ENCODE results near the gene CPEB3.
A peak's percentile ranks its signal among the peaks of the same experiment; 100 is the strongest.
"Not testable (repeated sequence)": the region's sequence is repeated elsewhere in the genome, so short reads cannot be mapped to it uniquely, and the experiment has no call there.

The CPEB3 gene

DNA sequence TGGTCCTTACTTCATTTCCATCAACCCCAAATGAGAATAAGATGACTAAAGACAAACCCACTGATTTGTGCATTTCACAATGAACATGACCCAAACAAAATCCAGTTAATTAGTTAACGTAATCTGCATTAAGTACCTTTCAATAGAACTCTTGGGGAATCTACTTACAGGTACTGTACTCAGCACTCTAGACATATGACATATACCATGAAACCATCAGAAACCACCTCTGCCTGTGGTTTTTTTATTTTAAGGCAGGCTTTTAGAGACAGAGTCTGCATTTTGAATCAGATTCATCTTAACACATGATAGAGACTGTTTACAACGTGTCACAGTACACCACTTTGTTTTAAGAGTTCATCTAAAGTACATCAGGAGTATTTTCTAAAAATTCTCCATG lies 198.9 kb downstream of the CPEB3 start:
- no peak for DNase-seq

DNA sequence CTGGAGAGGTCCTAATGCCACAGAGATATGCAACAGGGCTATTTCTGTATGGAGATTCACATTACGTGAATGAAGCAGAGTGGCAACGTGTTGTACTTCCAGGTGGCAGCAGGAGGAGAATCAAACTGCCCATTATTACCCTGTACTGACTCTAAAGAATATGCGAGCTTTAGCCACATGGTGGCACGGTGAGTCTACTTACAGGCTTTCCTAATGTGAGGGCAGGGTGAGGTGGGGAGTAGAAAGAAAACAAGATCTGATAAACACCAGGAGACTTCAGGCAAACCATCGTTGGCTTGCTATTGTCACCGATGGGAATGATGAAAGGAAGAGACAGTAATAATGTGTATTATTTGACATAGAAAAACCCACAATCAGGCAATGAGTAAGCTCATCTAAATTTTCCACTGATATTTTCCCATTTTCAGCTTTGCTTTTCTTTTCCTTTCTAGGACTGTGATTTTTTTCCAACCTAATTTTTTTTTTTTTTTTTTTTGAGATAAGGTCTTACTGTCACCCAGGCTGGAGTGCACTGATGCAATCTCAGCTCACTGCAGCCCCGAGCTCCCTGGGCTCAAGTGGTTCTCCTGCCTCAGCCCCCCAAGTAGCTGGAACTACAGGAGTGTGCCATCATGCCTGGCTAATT lies 203.0 kb downstream of the CPEB3 start:
- DNase-seq = peak; percentile 37

DNA sequence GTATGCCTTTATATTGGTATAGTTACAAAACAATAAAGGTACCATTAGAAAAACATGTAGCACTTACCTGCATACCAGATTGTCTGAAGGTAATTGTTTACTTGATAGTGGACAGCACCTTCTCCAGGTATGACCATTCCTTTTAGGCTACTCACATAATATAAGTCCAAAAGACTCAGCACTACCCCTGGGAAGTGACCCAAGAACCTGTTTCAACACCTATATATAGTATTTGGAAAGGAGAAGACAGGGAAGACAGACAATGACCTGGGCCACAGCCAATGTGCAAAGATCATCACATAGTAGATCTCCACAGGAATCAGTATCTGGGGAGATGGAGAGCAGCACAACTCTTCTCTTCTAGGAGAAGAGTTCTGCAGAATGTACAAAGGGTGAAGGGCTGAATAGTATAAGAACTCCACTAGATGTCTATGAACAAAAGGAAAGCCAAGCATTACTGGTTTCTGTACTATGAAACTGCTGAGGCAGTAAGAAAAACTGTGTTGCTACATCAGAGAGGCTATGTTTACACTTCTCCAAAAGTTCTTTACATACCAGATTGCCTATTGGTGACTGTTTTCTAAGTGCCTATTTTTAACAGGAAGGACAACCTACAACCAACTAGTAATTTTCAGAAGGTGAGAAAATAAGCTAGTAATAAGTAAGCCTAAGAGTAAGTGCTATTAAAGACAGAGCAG lies 208.1 kb downstream of the CPEB3 start:
- no peak for DNase-seq

DNA sequence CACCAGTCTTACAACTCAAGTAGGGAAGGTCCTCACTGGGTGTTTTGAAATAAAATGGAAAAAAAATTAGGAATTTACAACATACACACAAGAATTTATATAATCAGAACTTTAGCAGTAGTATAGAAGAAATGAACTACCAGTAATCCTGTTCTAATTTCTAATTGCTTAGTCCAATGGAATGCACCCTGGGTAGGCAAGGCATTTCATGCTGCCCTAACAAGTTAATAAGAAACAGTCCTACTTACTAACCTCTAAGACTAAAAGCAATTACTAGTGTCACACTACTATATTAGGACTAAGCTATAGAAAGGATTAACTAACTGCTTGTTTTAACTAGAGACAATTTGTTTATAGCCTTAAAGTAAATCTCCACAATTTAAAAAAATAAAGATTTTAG lies 209.2 kb downstream of the CPEB3 start:
- DNase-seq = no peak

DNA sequence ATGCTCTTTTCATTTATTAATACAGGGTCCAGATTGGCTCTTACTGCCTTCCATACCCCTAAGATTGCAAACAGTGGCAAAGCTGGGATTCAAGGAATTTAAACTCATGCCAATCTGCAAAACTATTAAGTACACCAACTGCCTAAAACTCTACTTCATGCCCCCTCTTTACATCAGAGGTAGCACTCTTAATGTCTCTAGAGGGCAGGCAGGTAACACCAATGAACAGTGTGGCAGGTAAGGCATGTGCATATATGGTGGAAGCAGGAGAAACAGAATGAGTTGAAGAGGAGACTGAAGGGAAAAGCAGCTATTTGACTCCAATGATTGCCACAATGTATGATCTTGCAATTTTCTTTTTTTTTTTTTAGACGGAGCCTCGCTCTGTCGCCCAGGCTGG lies 210.6 kb downstream of the CPEB3 start:
- DNase-seq = no peak

DNA sequence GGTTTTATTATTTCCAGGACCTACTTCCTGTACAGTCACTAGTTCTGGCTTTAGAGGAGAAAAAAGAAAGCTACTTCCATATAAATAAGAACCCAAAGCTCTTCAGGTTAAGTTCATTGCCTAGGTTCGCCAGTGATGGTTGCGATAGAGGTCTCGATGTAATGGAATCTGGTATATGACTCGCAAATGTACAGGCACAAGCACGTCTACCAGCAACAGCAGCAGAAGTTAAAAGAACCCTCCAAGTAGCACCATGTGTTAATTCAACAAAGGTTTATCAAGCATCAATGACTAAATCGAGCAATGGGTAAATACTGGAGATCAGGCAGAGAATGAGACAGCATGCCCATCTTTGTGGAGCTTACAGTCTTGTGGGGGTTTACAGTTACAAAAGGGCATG lies 211.9 kb downstream of the CPEB3 start:
- DNase-seq = no peak

DNA sequence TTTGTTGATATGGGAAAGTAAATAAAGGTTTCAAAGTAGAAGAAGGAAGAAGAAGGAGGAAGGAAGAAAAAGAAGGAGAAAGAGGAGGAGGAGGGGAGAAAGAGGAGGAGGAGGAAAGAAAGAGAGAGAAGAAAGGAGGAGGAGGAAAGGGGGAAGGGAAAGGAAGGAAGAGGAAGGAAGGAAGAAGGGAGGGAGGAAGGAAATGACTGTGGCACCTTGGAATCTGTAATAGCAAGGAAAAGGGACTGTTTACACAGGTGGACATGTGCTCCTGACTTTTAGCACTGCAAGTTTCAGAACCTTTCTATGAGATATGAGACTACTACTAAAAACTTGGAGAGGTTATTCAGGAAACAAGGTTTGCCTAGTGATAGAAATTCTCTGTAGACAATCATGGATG lies 214.2 kb downstream of the CPEB3 start:
- DNase-seq = no peak

DNA sequence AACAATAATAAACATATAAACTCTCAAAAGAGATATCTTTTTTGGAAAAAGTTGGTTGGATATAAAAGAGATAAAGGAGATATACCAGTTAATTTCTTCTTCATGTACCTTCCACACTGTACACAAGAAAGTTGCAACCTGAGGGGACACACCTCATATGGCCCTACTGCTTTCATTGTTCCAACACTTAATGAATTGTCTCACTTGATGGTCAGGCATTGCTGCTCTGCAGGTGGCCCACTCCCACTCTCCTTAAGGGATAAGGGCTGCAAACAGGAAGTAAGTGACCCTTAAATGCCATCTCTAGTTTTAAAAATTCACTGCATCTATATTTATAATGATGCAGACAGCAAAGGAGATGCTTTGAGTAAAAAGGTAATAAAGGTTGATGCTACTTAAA lies 215.0 kb downstream of the CPEB3 start:
- no peak for DNase-seq

DNA sequence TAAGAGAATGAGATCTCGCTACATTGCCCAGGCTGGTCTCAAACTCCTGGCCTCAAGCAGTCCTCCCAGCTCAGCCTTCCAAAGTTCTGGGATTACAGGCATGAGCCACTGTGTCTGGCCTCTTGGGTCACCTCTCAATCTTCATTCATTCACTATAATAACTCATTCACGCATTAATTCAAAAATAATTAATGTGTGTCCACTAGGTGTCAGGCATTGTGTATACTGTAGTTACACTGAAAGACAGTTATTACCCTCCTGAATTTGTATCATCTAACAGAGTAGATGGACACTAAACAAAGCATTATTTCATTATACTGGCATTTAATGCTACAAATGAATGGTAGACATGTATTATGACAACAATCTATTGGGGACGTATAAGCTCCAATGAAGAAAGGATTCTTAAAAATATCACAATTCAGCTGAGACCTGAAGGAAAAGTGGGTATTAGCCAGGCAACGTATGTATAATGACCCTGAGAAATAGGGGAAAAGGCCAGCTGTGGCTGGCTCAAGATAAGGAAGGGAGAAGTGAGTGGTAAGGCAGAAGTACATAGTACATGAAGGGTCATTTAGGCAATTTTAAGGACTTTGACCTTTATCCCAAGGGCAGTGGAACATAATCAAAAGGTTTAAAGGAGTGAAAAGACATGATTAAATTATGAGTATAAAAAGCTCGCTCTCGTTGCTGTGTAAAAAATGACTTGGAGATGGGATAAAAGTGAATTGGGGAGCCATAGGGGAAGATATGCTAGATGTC lies 216.6 kb downstream of the CPEB3 start:
- no peak for DNase-seq

DNA sequence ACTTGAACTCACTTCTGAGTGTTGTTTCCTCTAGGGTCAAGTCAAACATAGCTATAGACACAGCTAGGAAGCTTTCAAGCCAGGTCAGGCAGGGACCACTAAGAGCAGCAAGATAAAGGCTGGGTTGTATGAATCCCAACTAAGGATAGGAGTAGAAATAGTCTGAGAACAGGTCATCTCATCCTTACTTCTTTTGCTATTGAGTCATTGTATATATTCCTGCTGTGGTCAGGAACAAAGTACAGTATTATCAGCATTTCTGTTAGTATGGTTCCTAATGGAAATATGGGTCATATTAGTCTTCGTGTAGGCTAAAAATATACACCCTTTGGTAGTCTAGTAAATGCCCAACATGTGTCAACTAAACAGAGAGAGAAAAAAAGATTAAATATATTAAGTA lies 222.0 kb downstream of the CPEB3 start:
- DNase-seq = no peak

DNA sequence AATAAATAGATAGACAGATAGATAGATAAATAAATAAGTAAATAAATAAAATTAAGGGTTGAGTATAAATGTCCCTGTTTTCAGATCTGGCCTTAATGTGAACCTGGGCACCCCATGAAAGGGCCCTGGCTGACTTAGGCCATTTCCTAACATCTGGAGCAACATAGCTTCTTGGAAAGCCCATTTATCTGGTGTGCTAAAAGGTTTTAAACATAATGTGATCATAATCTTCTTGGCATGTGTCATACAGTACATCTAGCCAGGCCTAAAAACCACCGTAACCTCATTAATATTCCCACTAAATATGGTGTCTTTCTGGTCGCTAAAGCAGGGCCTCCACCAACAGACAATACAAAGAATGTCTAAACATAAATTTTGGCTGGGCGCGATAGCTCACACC lies 224.5 kb downstream of the CPEB3 start:
- no peak for DNase-seq

DNA sequence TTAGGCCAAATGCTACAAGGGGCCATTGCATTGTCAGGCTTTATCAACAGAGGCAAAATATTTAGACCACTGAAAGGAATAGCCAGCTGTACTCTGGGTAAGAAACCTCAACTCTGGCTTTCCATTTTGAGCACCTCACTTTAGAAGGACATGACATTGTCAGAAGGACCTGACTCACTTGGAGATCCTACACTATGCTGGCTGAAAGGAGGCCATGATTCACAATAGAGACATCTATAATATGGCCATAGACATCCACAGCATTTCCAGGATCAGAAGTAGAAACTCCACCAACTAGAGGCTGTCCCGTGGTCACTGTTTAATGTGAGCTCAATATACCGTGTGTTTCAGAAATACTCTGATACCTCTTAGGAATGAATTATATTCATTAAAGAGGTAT lies 226.4 kb downstream of the CPEB3 start:
- DNase-seq = no peak

DNA sequence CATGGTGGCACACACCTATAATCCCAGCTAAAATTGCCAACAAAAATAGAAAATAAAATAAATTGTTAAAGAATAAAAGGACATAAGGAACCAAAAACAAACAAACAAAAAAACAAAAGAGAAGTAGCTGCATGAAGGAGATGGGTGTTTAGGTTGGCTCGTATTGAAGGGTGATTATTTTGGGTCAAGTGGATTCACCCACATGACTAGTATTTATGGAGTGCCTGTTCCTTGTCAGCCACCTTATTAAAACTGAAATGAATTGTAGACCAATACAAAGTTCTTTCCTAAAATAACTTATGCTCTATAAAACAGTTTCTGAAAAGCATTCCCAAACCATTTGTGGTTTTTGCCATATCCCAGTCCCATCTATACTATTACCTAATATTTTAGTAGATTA lies 228.6 kb downstream of the CPEB3 start:
- no peak for DNase-seq

DNA sequence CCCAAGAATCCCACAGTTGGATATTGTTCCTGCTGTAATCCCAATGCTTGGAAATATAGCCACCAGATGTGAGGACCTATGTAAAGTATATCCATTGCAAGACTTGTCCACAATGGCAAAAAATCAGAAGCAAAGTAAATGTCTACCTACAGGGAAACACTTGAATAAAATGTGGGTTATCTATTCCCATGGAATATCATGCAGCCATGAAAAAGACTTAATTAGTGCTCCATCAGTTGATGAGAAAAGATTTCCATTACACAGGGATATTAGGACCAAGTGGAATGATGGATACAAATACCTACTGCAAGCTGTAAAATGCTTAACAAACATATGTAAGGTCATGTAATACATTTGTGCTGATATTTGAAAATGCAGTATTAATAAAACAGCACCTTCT lies 236.1 kb downstream of the CPEB3 start:
- no peak for DNase-seq

DNA sequence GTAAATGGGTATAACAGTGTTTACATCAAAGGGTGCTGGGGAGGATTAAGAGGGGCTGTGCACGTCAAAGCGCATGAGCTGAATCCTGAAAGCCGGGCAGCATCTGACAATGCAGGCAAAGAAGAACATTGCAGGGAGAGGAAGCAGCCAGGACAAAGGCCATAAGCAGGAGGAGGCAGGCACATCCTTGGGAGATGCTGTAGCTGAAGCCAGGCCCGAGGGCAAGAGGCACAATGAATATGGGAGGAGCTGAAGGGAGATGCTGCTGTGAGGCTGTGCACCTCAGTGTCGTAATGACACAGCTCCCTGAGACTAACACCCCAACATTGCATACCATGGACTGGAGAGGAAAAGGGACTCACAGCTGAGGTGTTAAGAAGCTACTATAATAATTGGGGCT lies 238.1 kb downstream of the CPEB3 start:
- DNase-seq = no peak

DNA sequence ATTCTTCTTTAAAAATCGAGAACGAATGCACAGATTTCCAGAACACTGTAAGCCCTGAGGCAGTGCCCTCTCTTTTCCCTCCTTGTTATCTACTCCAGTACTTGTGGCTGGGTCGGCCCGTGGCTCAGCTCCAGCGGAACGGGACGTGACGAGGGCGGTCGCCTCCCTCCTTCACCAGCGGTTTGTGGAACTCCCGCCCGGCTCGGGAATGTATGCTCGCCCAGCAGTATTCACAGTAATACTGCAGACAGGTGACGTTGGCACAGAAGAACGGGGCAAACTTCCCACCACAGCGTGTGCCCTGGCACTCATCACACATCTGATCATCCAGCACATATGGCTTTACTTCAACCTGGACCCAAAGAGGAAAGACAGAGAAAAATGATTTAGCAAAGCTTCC lies 238.8 kb downstream of the CPEB3 start:
- DNase-seq = no peak

DNA sequence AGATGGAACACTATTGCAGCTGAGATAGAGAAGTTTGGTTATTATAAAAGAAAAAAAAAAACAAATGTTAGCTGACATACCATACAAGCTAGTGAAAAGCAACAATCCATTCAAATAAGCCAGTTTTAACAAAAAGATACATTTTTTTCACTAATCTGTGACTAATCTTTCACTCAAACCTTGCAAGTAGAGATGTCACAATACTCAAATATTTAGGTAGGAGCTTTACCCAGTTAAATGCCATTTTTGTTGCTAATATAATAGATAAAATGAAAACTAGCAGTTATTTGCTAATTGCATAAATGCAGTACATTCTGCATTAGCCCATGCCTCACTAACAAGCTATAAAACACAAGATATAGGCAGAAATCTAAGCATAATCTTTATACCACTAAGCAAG lies 243.7 kb downstream of the CPEB3 start:
- DNase-seq = no peak

DNA sequence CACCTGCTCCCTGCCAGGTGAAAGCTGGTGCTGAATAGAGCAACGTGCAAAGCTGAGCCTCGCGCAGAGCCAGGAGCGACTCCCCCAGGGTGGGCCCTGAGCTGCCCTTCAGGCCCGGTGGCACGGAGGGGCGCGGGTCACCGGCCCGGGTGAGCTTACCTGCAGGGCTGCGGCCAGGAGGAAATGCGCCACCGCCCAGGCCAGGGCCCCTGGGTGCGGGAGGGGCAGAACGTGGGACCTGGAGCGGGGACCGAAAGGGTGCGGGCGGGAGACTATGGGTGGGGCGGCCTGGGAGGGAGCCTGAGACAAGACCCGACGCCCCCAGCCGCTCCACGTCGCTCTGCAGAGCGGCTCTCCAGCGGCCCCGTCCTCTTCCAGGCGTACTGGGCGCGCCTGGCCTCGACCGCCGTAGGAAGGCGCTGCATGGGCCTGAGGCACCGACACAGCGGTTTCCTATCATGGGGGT lies 245.2 kb downstream of the CPEB3 start:
- no peak for DNase-seq

DNA sequence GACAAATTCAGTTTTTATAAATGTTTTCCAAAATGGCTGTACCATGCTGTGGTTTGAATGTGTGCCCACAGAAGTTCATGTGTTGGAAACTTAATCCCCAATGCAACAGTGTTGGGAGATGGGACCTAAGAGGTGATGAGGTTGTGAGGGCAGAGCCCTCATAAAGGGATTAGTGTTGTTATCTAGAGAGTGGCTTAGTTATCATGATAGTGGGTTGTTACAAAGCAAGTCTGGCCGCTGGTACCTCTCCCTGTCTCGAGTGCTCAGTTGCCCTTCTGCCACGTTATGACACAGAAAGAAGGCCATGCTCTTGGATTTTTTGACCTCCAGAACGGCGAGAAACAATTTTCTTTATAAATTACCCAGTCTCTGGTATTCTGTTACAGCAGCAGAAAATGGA lies 248.3 kb downstream of the CPEB3 start:
- DNase-seq = no peak

DNA sequence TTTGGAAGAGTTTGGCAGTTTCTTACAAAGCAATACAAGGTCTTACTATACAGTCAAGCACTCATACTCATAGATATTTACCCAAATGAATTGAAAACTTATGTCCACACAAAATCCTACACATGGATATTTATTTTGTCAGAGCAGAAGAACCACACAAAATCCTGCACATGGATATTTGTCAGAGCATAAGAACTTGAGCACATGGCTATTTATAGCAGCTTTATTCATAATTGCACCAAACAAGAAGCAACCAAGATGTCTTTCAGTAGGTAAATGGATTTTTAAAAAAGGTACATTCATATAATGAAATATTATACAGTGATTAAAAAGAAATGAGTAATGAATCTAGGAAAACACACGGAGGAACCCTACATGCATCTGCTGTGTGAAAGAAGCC lies 251.9 kb downstream of the CPEB3 start:
- no peak for DNase-seq

DNA sequence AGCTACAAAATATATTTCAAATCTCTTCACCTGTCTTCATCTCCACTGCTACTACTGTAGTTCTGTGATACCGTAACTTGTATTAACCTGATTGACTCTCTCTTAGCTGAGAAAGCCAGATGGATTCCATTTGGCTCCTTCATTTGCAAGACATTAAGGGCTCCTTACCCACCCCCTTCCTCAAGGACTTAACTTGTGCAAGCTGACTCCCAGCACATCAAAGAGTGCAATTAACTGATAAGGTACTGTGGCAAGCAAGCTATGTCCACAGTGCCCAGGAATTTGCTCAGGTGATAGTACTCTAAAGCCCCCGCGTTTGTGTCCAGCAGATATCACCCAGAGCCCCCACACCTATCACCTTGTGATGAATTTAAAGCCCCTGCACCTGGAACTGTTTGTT lies 257.8 kb downstream of the CPEB3 start:
- not testable (repeated sequence) for DNase-seq

DNA sequence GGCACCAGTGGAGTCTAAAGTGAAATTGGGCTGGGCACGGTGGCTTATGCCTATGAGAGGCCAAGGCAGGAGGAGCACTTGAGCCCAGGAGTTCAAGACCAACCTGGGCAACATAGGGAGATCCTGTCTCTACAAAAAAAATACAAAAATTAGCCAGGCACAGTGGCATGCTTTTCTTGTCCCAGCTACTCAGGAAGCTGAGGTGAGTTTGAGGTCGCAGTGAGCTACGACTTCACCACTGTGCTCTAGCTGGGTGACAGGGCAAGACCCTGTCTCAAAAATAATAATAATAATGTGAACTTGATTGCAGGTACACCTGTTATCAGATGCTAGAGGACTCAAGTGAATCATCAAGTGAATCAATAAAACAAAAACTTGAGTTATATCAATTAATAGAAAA lies 259.3 kb downstream of the CPEB3 start:
- no peak for DNase-seq

DNA sequence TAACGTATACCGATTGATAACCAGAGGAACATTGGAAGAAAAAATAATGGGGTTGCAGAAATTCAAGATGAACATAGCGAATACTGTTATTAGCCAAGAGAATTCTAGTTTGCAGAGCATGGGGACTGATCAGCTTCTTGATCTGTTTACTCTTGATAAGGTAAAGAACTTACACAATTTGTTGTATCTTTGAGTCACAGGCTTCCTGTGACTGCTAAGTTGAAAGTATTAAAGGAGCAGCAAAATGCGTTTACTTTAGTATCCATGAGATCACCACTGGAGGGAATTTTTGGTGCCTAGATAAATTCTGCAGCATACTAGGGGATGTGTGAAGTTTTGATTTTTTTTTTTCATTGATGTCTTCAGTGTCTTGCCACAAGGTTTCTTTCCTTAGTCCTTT lies 263.7 kb downstream of the CPEB3 start:
- DNase-seq = no peak

DNA sequence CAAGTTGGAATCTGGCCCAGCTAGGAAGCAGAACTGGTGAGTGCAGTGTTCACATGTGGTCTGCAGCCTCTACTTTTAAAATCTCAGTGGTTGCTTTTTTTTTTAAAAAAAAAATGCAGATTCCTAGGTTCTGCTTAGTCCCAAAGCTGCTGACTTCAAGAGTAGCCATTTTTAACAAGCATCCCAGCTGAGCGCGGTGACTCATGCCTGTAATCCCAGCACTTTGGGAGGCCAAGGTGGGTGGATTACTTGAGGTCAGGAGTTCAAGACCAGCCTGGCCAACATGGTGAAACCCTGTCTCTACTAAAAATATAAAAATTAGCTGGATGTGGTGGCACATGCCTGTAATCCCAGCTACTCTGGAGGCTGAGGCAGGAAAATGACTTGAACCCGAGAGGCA lies 265.5 kb downstream of the CPEB3 start:
- not testable (repeated sequence) for DNase-seq
